Endothelial cell (in vitro differentiated cells): Measurements from ENCODE around the gene HSBP1. TPM values are rescaled to one million over a fixed set of nuclear protein-coding genes. Genes with fewer than 3 reads are reported as not detected.

Experiments
- DNase-seq: peaks from one replicate; pipeline ENCODE4 v3.0.0; 2021; ENCODE audit warnings: low spot score
- H3K27ac Mint-ChIP-seq: one replicate; pipeline ENCODE4 v1.8.0; 2021; ENCODE audit warnings: mixed read lengths, inconsistent platforms; ENCODE audit not compliant: unreplicated experiment
- H3K27me3 Mint-ChIP-seq: one replicate; pipeline ENCODE4 v1.8.0; 2021; ENCODE audit warnings: mild to moderate bottlenecking, moderate library complexity, mixed read lengths, inconsistent platforms; ENCODE audit not compliant: unreplicated experiment
- H3K36me3 Mint-ChIP-seq: one replicate; pipeline ENCODE4 v1.8.0; 2021; ENCODE audit warnings: mild to moderate bottlenecking, low read depth, mixed read lengths, inconsistent platforms; ENCODE audit not compliant: unreplicated experiment
- H3K4me1 Mint-ChIP-seq: one replicate; pipeline ENCODE4 v1.8.0; 2021; ENCODE audit warnings: mild to moderate bottlenecking, mixed read lengths, inconsistent platforms; ENCODE audit not compliant: unreplicated experiment
- H3K4me3 Mint-ChIP-seq: one replicate; pipeline ENCODE4 v1.8.0; 2021; ENCODE audit warnings: mild to moderate bottlenecking, mixed read lengths, inconsistent platforms; ENCODE audit not compliant: unreplicated experiment
- H3K9me3 Mint-ChIP-seq: one replicate; pipeline ENCODE4 v1.8.0; 2021; ENCODE audit warnings: mixed read lengths, inconsistent platforms; ENCODE audit not compliant: unreplicated experiment
- total RNA-seq: library from RNA; stranded (reverse); fragmentation: NEBNext Ultra II Directional; extraction: Animal tissue kit (Norgen Biotek cat#: 25700); gene quantifications from one replicate; pipeline ENCODE4 v1.2.1, GENCODE V29; 2021; ENCODE audit not compliant: unreplicated experiment
- TF ChIP-seq, protein P1 (sequence below): fragments of 200-600 bp; sonication (generic); IDR thresholded peaks from one replicate; pipeline ENCODE4 v1.5.0; 2021; ENCODE audit warnings: antibody characterized with exemption; ENCODE audit not compliant: unreplicated experiment

HSBP1 gene
- total RNA-seq, 1 donor from 2014 or later, result 215 TPM

DNA sequence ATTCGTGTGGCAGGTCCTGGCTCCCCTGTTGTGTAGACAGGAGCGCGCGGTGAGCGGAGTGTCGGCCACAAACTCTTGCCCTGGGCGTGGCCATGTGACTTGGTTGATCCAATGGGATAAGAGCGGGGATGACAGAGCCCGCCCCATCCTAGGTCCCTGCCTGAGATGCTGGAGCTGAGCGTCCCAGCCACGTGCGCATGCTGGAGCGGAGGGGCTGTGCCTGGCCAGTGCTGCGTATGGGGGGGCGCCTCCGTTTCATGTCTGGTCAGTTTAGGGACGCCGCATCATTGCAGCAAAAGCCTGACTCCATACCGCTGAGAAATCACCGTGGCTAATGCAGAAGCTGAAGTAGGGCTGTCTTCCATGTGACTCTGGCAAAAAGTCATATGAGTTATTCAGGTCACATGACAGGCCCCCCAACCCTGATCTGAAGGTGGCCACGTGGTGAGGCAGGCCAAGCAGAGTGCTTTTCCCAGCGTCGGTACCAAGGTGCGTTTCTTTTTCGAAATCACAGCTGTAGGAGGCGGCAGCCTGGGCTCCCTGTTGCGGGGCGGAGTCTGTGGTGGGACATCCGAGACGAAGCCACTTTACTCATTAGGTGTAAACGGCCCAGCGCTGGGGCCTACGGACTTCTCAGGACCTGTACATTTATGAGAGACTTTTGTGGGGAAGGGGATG is 22.5 kb downstream of the HSBP1 start:
- Mint-ChIP-seq H3K27ac (no peak overlapping the region), H3K9me3 (no peaks in the 10 kb centered on the region), H3K27me3 (peaks cover 6% of the 10 kb centered on the region), H3K4me3 (no peak overlapping the region), H3K36me3 (peaks cover 3% of the 10 kb centered on the region), H3K4me1 (peaks cover 2% of the 10 kb centered on the region)
- TF ChIP-seq, protein P1, sequence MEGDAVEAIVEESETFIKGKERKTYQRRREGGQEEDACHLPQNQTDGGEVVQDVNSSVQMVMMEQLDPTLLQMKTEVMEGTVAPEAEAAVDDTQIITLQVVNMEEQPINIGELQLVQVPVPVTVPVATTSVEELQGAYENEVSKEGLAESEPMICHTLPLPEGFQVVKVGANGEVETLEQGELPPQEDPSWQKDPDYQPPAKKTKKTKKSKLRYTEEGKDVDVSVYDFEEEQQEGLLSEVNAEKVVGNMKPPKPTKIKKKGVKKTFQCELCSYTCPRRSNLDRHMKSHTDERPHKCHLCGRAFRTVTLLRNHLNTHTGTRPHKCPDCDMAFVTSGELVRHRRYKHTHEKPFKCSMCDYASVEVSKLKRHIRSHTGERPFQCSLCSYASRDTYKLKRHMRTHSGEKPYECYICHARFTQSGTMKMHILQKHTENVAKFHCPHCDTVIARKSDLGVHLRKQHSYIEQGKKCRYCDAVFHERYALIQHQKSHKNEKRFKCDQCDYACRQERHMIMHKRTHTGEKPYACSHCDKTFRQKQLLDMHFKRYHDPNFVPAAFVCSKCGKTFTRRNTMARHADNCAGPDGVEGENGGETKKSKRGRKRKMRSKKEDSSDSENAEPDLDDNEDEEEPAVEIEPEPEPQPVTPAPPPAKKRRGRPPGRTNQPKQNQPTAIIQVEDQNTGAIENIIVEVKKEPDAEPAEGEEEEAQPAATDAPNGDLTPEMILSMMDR, result no peak
- DNase-seq, result no peak

DNA sequence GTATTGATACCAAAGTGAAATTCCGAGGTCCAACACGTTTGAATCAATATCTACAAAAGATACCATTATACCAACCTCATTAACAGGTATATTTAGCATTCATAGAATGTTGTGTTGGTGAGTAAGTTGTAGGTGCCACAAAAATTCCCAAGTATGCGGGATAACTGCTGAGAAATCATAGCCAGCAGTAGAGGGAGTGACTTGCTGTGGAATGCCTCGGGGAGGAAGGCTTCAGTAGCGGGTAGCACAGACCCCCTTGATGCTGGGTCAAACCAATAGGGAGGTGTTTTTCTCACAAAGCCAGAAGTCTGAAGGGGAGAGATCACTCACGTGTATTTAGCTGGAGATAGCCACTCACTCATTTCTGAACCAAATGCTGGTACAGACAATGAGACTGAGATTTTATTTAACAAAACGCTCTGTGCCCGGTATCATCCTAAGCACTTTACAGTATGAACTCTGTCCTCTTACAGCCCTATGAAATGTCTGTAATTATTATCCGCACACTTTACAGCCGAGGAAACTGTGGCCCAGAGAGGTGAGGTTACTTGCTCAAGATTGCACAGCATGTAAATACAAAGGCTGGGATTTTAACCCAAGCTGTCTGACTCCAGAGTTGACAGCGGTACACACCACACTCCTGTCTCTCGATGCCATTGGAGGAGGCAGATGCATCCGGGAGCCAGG is 23.1 kb downstream of the HSBP1 start:
- no peak for DNase-seq
- Mint-ChIP-seq H3K4me3 (no peak overlapping the region), H3K9me3 (no peaks in the 10 kb centered on the region), H3K27me3 (peaks cover 6% of the 10 kb centered on the region), H3K27ac (no peak overlapping the region), H3K36me3 (peaks cover 3% of the 10 kb centered on the region), H3K4me1 (peaks cover under 1% of the 10 kb centered on the region)
- TF ChIP-seq, protein P1, result no peak

DNA sequence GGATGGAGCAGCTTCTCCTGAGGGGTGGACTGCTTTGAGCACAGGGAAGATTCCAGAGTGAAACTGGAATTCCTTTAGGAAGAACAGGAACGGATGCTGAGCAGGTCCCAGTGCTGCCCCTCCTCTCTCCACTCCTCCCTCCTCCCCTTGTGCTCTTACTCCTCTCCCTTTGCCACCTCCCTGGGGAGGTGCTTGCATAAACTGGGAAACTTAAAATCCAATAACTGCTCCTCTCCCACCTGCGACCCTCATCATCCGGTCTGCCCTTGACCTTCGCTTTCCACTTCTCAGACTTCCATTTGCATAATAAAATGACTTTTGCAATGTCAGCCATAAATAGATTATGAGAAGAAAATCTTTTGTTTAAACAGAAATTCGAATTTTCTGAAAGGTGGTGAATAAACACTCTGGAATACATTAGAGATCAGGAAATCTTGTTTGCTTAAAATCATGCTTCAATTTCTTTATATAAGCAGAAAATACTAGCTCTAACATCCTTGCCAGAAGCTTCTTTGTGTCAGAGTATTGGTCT is 23.7 kb downstream of the HSBP1 start:
- H3K4me3 Mint-ChIP-seq, result no peak overlapping the region
- H3K4me1 Mint-ChIP-seq, result no peaks in the 10 kb centered on the region

DNA sequence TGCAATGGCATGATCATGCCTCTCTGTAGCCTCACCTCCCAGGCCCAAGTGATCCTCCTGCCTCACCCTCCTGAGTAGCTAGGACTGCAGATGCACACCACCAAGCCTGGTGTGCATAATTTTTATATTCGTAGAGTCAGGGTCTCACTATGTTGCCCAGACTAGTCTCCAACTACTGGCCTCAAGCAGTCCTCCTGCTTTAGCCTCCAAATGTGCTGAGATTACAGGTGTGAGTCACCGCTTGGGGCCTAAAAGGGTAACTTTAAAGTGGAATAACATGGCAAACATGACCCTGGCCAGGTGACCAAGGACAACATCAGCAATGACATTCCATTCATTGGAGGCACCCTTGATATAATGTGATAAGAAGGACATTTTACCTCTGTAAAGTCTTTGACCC is 26.1 kb downstream of the HSBP1 start:
- no peak for DNase-seq
- Mint-ChIP-seq H3K27me3 (no peaks in the 10 kb centered on the region), H3K9me3 (no peaks in the 10 kb centered on the region), H3K36me3 (peaks cover 3% of the 10 kb centered on the region), H3K27ac (no peak overlapping the region), H3K4me1 (no peaks in the 10 kb centered on the region), H3K4me3 (no peak overlapping the region)
- TF ChIP-seq, protein P1, result no peak

More for the DNA sequence above, 23.7 kb downstream of the HSBP1 start:
- H3K27me3 Mint-ChIP-seq, result peaks cover 6% of the 10 kb centered on the region
- TF ChIP-seq, protein P1, result no peak
- H3K27ac Mint-ChIP-seq, result no peak overlapping the region
- H3K9me3 Mint-ChIP-seq, result no peaks in the 10 kb centered on the region
- no peak for DNase-seq
- peaks cover 3% of the 10 kb centered on the region for H3K36me3 Mint-ChIP-seq
